SKM-1 (cell line): Measurements from ENCODE around the gene LARP6.

Experiments
- DNase-seq: peaks from one replicate; lab custom pipeline; 2025; ENCODE audit not compliant: unreplicated experiment; lab: John Stamatoyannopoulos, UW

LARP6 gene

DNA sequence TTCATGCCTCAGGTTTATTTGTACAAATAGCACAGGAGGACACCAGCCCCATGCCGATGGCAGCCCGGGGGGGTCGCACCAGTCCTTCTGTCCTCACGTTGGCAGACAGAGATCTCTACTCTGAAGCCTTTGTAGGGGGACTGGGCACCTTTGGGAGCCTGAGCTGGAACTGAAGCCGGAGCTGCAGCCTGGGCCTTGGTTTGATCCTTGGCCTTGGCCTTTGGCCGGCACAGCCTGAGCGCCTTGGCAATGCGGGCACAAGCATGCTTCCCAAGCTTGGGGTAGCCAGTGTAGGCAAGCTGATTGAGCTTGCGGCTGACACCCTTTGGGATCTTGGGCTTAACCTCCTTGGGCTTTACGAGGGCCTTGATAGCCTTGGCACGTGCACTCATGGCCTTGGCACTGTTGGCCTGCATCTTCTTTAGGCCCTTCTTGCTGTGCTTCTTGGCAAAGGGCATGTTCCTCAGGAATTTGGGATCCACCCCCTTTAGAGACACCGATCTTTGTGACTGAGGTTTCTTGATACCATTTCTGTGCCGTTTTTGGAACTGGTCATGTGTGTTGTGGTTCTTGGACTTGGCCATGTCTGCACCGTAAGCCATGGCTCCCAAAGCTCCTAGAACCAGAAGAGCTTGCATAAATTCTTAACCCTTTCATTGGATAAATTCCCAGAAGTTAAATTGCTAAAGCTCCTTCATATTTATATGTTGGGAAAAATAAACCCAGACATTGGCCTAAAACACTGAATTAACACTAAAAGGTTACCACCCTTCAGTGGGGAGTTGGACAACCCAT, 57.2 kb downstream of the LARP6 start:
- DNase-seq = no peak

DNA sequence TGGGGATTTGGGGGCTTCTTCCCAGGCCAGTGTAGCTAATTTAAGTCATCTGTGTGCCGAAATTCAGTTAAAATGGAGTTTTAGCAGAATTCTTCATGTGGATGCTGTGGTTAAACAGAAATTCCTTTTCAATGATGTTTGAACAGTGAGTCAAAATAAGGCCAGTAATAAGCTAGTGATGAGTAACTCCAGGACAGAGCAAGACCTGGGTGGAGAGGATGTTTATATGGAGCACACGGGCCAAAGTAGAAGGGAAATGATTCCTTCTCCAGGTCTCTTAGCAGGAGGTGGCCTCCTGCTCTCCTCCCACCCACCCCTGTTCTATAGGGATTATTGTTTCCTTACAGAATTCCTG, 58.7 kb downstream of the LARP6 start:
- DNase-seq = no peak

DNA sequence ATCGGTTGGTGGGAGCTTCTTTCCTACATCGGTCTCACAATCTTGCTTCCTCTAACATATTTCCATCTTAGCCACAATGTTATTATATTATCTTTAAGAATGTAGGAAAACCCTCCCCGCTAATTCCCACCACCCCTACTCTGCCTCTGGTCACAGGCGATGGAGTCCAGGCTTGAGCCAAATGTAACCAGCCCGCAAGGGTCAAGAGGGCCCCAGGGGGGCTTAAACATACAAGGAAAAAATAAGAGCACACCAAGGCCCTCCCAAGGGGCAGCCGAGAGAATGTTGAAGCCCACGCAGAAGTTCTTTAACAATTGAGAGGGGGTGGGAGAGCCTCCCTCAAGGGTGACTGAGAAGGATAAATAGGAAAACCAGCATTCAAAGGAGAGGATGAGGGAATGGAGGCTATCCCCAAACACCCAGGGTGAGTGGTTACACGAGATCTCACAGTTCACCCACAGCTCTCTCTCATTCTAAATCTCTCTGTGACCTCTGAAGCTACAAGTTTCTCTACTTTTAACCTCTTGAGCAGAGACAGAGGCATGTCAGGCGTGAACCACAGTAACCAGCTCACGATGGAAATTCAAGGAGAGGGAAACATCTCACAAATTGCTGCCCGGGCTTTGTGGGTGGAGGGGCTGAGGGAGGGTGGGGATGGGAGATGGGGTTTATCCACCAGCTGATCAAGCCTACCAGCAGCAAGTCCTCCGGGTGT, 59.2 kb downstream of the LARP6 start:
- DNase-seq = no peak

- no peak for DNase-seq
Observed at GRCh38 chr15:70793694-70794093, 60.3 kb downstream of the LARP6 start.

GRCh38 chr15:70792171-70792573, 61.8 kb downstream of the LARP6 start:
- DNase-seq = no peak

GRCh38 chr15:70791259-70791658, 62.7 kb downstream of the LARP6 start:
- DNase-seq = no peak

DNA sequence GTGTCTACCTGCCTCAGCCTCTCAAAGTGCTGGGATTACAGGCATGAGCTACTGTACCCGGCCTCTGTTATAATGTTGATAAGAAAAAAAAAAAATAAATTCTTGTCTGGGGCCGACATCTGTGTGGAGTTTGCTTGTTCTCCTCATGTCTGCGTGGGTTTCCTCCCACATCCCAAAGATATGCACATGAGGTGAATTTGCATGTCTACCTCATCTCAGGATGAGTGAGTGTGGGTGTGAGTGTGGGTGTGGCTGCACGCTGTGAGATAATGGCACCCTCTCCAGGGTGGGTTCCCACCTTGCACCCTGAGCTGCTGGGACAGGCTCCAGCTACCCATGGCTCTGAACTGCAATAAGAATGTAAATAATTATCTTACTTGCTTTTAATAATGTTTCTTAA, 64.7 kb downstream of the LARP6 start:
- no peak for DNase-seq

GRCh38 chr15:70788114-70789049, 65.6 kb downstream of the LARP6 start:
- no peak for DNase-seq

- no peak for DNase-seq
Observed at GRCh38 chr15:70786996-70787395, 67.0 kb downstream of the LARP6 start.

GRCh38 chr15:70783610-70784022, 70.3 kb downstream of the LARP6 start:
- DNase-seq = no peak

GRCh38 chr15:70783041-70783440, 70.9 kb downstream of the LARP6 start:
- no peak for DNase-seq

GRCh38 chr15:70781236-70781635, 72.7 kb downstream of the LARP6 start:
- no peak for DNase-seq
